ENCODE results near the gene OR2T27. TPM values are rescaled to one million over a fixed set of nuclear protein-coding genes. Genes with fewer than 3 reads are reported as not detected.

Gene OR2T27, protein sequence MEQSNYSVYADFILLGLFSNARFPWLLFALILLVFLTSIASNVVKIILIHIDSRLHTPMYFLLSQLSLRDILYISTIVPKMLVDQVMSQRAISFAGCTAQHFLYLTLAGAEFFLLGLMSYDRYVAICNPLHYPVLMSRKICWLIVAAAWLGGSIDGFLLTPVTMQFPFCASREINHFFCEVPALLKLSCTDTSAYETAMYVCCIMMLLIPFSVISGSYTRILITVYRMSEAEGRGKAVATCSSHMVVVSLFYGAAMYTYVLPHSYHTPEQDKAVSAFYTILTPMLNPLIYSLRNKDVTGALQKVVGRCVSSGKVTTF
- total RNA-seq, result not detected in 2 replicates

DNA sequence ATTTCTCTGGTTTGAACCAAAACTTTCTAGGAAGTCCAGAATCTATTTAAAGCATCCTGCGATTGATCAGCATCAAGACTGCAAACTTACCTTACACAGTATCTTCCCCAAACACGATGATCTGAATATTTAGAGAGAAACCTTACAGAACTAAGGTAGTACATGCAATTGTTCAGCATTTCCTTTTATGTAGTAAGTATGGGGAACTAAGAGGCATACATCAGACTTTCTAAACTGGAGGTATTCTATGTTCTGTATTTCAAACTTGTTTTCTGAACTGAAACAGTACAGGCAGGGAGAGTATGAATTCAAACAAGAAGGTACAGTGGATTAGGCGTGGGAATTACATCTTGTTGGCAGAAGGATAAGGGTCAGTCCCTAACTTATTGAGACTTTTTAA, at the start of gene OR2T27:
TSS of gene OR2T27 (minus strand) at position 175 of the 400 bp plus-strand sequence. CDS start 4,644 bp downstream, outside the sequence.

DNA sequence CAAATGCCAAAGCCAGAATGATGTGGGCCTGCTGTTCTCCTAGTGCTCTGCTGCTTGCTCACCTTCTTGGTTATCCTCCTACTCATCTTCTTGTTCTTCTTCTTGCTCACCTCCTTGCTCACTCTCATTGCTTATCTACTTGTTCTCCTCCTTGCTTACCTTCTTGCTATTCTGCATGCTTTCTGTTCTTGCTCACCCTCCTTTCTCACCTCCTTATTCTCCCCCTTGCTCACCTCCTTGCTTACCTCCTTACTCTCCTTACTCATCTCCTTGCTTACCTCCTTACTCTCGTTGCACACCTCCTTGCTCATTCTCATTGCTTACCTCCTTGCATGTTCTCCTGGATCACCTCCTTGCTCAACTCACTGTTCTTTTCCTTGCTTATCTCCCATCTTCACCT, 47.4 kb upstream of the OR2T27 start, which contains the start of gene OR14I1:
TSS of gene OR14I1 (minus strand) at position 53 of the 400 bp plus-strand sequence.

DNA sequence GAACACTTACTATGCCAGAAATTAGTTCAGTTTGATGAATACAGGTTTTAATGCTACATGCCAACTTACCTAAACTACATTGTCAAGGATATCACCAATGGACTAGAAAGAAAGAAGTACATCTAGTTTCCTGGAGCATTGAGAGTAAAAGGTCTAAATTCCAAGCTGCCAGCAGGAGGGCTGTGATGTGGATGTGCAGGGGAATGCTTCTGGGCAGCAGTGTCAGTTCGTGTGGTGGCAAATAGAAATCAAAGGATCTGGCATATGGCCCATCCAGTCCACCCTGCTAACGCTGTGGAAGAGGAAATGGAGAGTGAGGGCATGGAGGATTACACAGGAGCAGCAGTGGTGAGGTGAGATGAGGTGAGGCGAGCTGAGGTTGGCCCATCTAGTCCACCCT, 10.2 kb downstream of the OR2T27 start, which contains the start of gene OR2T35:
TSS of gene OR2T35 (minus strand) at position 101 of the 400 bp plus-strand sequence. CDS start 6,020 bp downstream, outside the sequence.

DNA sequence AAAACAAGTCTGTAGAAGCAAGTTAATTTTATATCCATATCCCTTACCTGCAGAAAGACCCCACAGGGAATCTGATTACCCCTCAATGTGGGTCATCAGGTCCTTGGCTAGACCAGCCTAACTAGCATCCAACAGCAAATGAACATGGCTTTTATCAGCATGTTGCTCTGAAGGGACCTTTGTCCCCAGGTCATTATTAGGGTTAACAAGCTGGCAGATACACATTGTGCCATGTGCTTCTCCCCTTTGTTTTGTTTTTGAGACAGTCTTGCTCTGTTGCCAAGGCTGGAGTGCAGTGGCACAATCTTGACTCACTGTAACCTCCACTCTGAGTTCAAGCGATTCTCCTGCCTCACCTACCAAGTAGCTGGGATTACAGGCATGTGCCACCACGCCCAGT, 20.3 kb downstream of the OR2T27 start, which contains the start of gene OR2T11:
TSS of gene OR2T11 (minus strand) at position 101 of the 400 bp plus-strand sequence. CDS start 7,963 bp downstream, outside the sequence.

Other genes starting within 250 kb of the OR2T27 start
- gene OR2T2, start 209.9 kb downstream of the OR2T27 start, total RNA-seq, result not detected in 2 replicates
- gene OR2T3, start 182.2 kb downstream of the OR2T27 start, total RNA-seq, result not detected in 2 replicates
- gene OR2T5, start 166.9 kb downstream of the OR2T27 start, total RNA-seq, result not detected in 2 replicates
- not detected in 2 replicates for gene OR2G6, start 147.5 kb downstream of the OR2T27 start, total RNA-seq
- not detected in 2 replicates for gene OR2T29, start 92.8 kb downstream of the OR2T27 start, total RNA-seq
- gene OR2T34, start 80.8 kb downstream of the OR2T27 start, total RNA-seq, result not detected in 2 replicates
- gene OR2T10, start 57.8 kb downstream of the OR2T27 start, total RNA-seq, result not detected in 2 replicates
- gene OR2T11, start 20.4 kb downstream of the OR2T27 start, total RNA-seq, result not detected in 2 replicates
- gene OR2T35, start 10.2 kb downstream of the OR2T27 start, total RNA-seq, result not detected in 2 replicates
- gene OR14I1, start 47.2 kb upstream of the OR2T27 start, total RNA-seq, result not detected in 2 replicates
- not detected in 2 replicates for gene LYPD8, start 100.2 kb upstream of the OR2T27 start, total RNA-seq
- gene SH3BP5L, start 170.4 kb upstream of the OR2T27 start, total RNA-seq, result 24.8 TPM in 2 replicates
- 20.5 and 22.9 TPM in 2 replicates for gene ZNF672, start 182.7 kb upstream of the OR2T27 start, total RNA-seq
- gene ZNF692, start 203.6 kb upstream of the OR2T27 start, total RNA-seq, result 14.2 and 14.4 TPM in 2 replicates

Data from vein endothelial cell (primary cell).